ENCODE measurements around the gene RMDN2. TPM values are rescaled to one million over a fixed set of nuclear protein-coding genes. Genes with fewer than 3 reads are reported as not detected.

The RMDN2 gene
- total and polyA plus RNA-seq, 9 of the 15 experiments (the other 6 are each of a cell fraction or from before 2014, with no cell fraction given) = 1.5 to 4.3 (median 2.3) TPM

GRCh38 chr2:38033646-38034045 lies 108.6 kb downstream of the RMDN2 start:
- WGBS (ENCODE audit: insufficient coverage, low coverage, missing lambda C conversion rate) = 0% methylated on average over 2 of the region's 2 CpGs
- DNase-seq (ENCODE audit: extremely low read depth in 1 of 4, low spot score in 3 of 4) (no peak), ATAC-seq (no peak), FAIRE-seq (no peak)
- Histone ChIP-seq H3K27me3 (ENCODE audit: control insufficient read depth in 2 of 2, insufficient read depth in 2 of 2, low read length in 2 of 2) (peaks cover 11 to 14% of the 10 kb centered on the region in 2 experiments; a peak in 4 of 5 replicates), H3K4me2 (ENCODE audit: insufficient read depth, low read length) (no peak overlapping the region), H3K4me1 (replicated peaks in 1 of 2; ENCODE audit: control insufficient read depth in 2 of 2, insufficient read depth in 2 of 2, low read length in 2 of 2) (no peaks in the 10 kb centered on the region), H3K4me3 (no peak overlapping the region), H3K79me2 (ENCODE audit: control insufficient read depth, insufficient read depth, low read length) (no peaks in the 10 kb centered on the region), H4K20me1 (replicated peaks; ENCODE audit: control insufficient read depth, insufficient read depth, low read length) (no peaks in the 10 kb centered on the region; the same call in 1 of the 2 replicates), H3K9me3 (replicated peaks; ENCODE audit: control insufficient read depth, insufficient read depth, low read depth, low read length) (no peaks in the 10 kb centered on the region), H3K27ac (ENCODE audit: extremely low read depth, low read depth, low read length) (no peak overlapping the region), H3K9me1 (ENCODE audit: control insufficient read depth, insufficient read depth, low read length) (no peaks in the 10 kb centered on the region), H3K9ac (ENCODE audit: insufficient read depth in 1 of 2, low read depth in 2 of 2, low read length in 2 of 2) (no peak overlapping the region), H2AFZ (ENCODE audit: low read depth, low read length) (no peak overlapping the region), H3K36me3 (ENCODE audit: control insufficient read depth, insufficient read depth, low read length) (no peaks in the 10 kb centered on the region)
- BruUV-seq (replicated peaks) = no TSS peak
- ChIA-PET CTCF (ENCODE audit: low intra/inter-chr PET ratio) (no interaction called here), POLR2A (no interaction called here)
- intact Hi-C loops (cut with micrococcal nuclease) = no loop called here
- in situ Hi-C loops (cut with MboI) = no loop called here
- no peak for TF ChIP-seq TBP (optimal IDR thresholded peaks at IDR 0.05; ENCODE audit: low read depth, low read length)
- no peak for TF ChIP-seq ZBTB12 (CRISPR knock-in tag; IDR thresholded peaks at IDR 0.05)

- no peak overlapping the region for H3K4me2 ChIP-seq (ENCODE audit: insufficient read depth, low read length)
- ChIA-PET POLR2A (interaction anchor here (0.6 to 1.3 kb wide), 3 partner anchors 8 to 10 kb away, joined by 3 to 4 read pairs (median 4); no protein-coding TSS in a partner anchor), CTCF (ENCODE audit: low intra/inter-chr PET ratio) (no interaction called here)
- intact Hi-C loops (cut with micrococcal nuclease) (no loop called here), in situ Hi-C loops (cut with MboI) (no loop called here)
- H4K20me1 ChIP-seq (replicated peaks; ENCODE audit: control insufficient read depth, insufficient read depth, low read length) = no peaks in the 10 kb centered on the region; the same call in 1 of the 2 replicates
- 7% methylated on average over 7 of the region's 7 CpGs for WGBS (ENCODE audit: insufficient coverage, low coverage, missing lambda C conversion rate)
- no peak for TF ChIP-seq CBX5 (IDR thresholded peaks at IDR 0.05; ENCODE audit: borderline replicate concordance, low read depth)
- no peak for TF ChIP-seq MITF (IDR thresholded peaks at IDR 0.05)
- no peak for TF ChIP-seq LARP7 (IDR thresholded peaks at IDR 0.05)
- no peak for TF ChIP-seq COPS2 (conservative IDR thresholded peaks at IDR 0.05)
- no peak for TF ChIP-seq BMI1 (IDR thresholded peaks at IDR 0.05; ENCODE audit: low read length)
- no peak for TF ChIP-seq THRA (IDR thresholded peaks at IDR 0.05)
- TF ChIP-seq CEBPG (CRISPR knock-in tag; IDR thresholded peaks at IDR 0.05) = no peak
- no peak for TF ChIP-seq CEBPG (tag; conservative IDR thresholded peaks at IDR 0.05 in 1 of 2, IDR thresholded peaks at IDR 0.05 in 1 of 2)
- TF ChIP-seq ARID3B (CRISPR knock-in tag; IDR thresholded peaks at IDR 0.05; ENCODE audit: borderline replicate concordance) = no peak
- H2AFZ ChIP-seq (ENCODE audit: low read depth, low read length) = no peak overlapping the region
- H3K4me1 ChIP-seq (replicated peaks in 1 of 2; ENCODE audit: control insufficient read depth in 2 of 2, insufficient read depth in 2 of 2, low read length in 2 of 2) = no peaks in the 10 kb centered on the region
- H3K9ac ChIP-seq (ENCODE audit: insufficient read depth in 1 of 2, low read depth in 2 of 2, low read length in 2 of 2) = no peak overlapping the region
- no peak overlapping the region for H3K27ac ChIP-seq (ENCODE audit: extremely low read depth, low read depth, low read length)
- H3K9me1 ChIP-seq (ENCODE audit: control insufficient read depth, insufficient read depth, low read length) = no peaks in the 10 kb centered on the region
- FAIRE-seq = no peak
- no peak for ATAC-seq
- no TSS peak for BruUV-seq (replicated peaks)
- H3K4me3 ChIP-seq = no peak overlapping the region
- H3K27me3 ChIP-seq (ENCODE audit: control insufficient read depth in 2 of 2, insufficient read depth in 2 of 2, low read length in 2 of 2) = peaks cover 15 to 20% of the 10 kb centered on the region in 2 experiments; a peak in 4 of 5 replicates
- H3K79me2 ChIP-seq (ENCODE audit: control insufficient read depth, insufficient read depth, low read length) = no peaks in the 10 kb centered on the region
- H3K36me3 ChIP-seq (ENCODE audit: control insufficient read depth, insufficient read depth, low read length) = no peaks in the 10 kb centered on the region
- H3K9me3 ChIP-seq (replicated peaks; ENCODE audit: control insufficient read depth, insufficient read depth, low read depth, low read length) = no peaks in the 10 kb centered on the region
- DNase-seq (ENCODE audit: extremely low read depth in 1 of 4, low spot score in 3 of 4) = no peak
Measured at GRCh38 chr2:38035968-38036367, 110.9 kb downstream of the RMDN2 start.

Data from K562 (cell line).